GM12878 (cell line): ENCODE measurements around the gene MEIOSIN. TPM values are rescaled to one million over a fixed set of nuclear protein-coding genes. Genes with fewer than 3 reads are reported as not detected.

ENCODE experiments used
- ATAC-seq: fragments of 200-7000 bp; cut with Tn5 transposase; 3 replicates; pipeline ENCODE4 v1.9.1; 2020; ENCODE audit warnings: mild to moderate bottlenecking, moderate library complexity
- BruUV-seq: library from RNA; stranded (reverse); fragments of 400-500 nt; replicated peaks from 2 replicates; lab custom pipeline; 2021; lab: Mats Ljungman, UMichigan
- CTCF ChIA-PET: fragments of 300-600 bp; sonication (Branson Sonifier 250); formaldehyde crosslinking; extraction: SDS; loops from one replicate; lab custom pipeline; 2021; ENCODE audit warnings: inconsistent platforms; lab: Yijun Ruan, JAX
- POLR2A ChIA-PET: fragments of 350-600 bp; formaldehyde crosslinking; extraction: SDS; loops from one replicate; lab custom pipeline; 2021; ENCODE audit warnings: inconsistent platforms; lab: Charles Lee
- RAD21 ChIA-PET: fragments of 300-600 bp; sonication (Branson Sonifier 250); formaldehyde crosslinking; loops from one replicate; lab custom pipeline; 2023; ENCODE audit warnings: antibody characterized with exemption; ENCODE audit not compliant: unreplicated experiment; lab: Charles Lee
- SMC1A ChIA-PET: fragments of 300-600 bp; sonication (Branson Sonifier 250); formaldehyde crosslinking; loops from one replicate; lab custom pipeline; 2023; ENCODE audit not compliant: unreplicated experiment, uncharacterized antibody; lab: Charles Lee
- DNase-seq: peaks from one replicate; pipeline ENCODE4 v3.0.0-alpha.2; 2011; ENCODE audit warnings: low read depth, low spot score
- FAIRE-seq: peaks from 3 replicates; lab custom pipeline; 2011; peaks lifted over from hg19 to GRCh38; lab: Jason Lieb, UNC
- H2AFZ ChIP-seq: 2 replicates; pipeline ENCODE4 v1.6.0; 2011; ENCODE audit warnings: low read depth, low read length, control low read depth; ENCODE audit not compliant: control insufficient read depth
- H3K27ac ChIP-seq: 2 replicates; pipeline ENCODE4 v1.5.1; 2011; ENCODE audit warnings: control low read depth; ENCODE audit not compliant: control insufficient read depth, insufficient read depth
- H3K27me3 ChIP-seq, 2 experiments: replicated peaks in 1 of 2; 2 replicates each; pipeline versions ENCODE4 v1.6.0 to v1.6.1; 2011; ENCODE audit warnings: low read length in 1 of 2; ENCODE audit not compliant: control insufficient read depth in 2 of 2, insufficient read depth in 2 of 2
- H3K36me3 ChIP-seq, 2 experiments: 2 replicates each; pipeline ENCODE4 v1.5.1; 2011; ENCODE audit warnings: low read length in 1 of 2; ENCODE audit not compliant: control insufficient read depth in 2 of 2, insufficient read depth in 2 of 2
- H3K4me1 ChIP-seq: 2 replicates; pipeline ENCODE4 v1.6.1; 2011; ENCODE audit warnings: mild to moderate bottlenecking, low read length, moderate library complexity, mixed read lengths; ENCODE audit not compliant: control insufficient read depth, insufficient read depth
- H3K4me2 ChIP-seq: 2 replicates; pipeline ENCODE4 v1.6.0; 2011; ENCODE audit warnings: control low read depth; ENCODE audit not compliant: control insufficient read depth, insufficient read depth
- H3K4me3 ChIP-seq: fragments of 200-600 bp; sonication (generic); 2 replicates; pipeline ENCODE4 v1.5.1; 2016
- H3K79me2 ChIP-seq: 2 replicates; pipeline ENCODE4 v1.6.0; 2011; ENCODE audit warnings: low read length; ENCODE audit not compliant: control insufficient read depth, insufficient read depth
- H3K9ac ChIP-seq: 2 replicates; pipeline ENCODE4 v1.8.0; 2011; ENCODE audit warnings: low read length, control low read depth, mixed read lengths; ENCODE audit not compliant: control insufficient read depth, insufficient read depth
- H3K9me3 ChIP-seq: replicated peaks from 3 replicates; pipeline ENCODE4 v1.5.1; 2011; ENCODE audit warnings: mild to moderate bottlenecking, low read length; ENCODE audit not compliant: control insufficient read depth, insufficient read depth
- H4K20me1 ChIP-seq: 2 replicates; pipeline ENCODE4 v1.6.0; 2011; ENCODE audit not compliant: control insufficient read depth, insufficient read depth
- E2F4 ChIP-seq: IDR thresholded peaks from 2 replicates; pipeline ENCODE4 v1.6.1; 2012; ENCODE audit warnings: low read depth, low read length, improper control_type of control experiment
- MLLT1 ChIP-seq: fragments of 450-650 bp; IDR thresholded peaks from 2 replicates; pipeline ENCODE4 v1.6.1; 2016; ENCODE audit warnings: mild to moderate bottlenecking
- SIX5 ChIP-seq: IDR thresholded peaks from 2 replicates; pipeline ENCODE4 v1.6.1; 2011; ENCODE audit warnings: mild to moderate bottlenecking, low read depth, low read length, moderate library complexity; ENCODE audit not compliant: severe bottlenecking
- WGBS: methylation state at CpG from one replicate; pipeline ENCODE4 v1.1.6; 2016; ENCODE audit warnings: low lambda C conversion rate; ENCODE audit not compliant: insufficient replicate concordance, insufficient coverage; ENCODE audit errors: missing lambda C conversion rate; 5-methylcytosine and 5-hydroxymethylcytosine counted together
- in situ Hi-C: fragments of 300-500 bp; cut with MboI; formaldehyde crosslinking; loops from 9 replicates; pipeline ENCODE4 v1.14.3; 2018; ENCODE audit warnings: mixed read lengths
- intact Hi-C: fragments of 100-400 bp; cut with micrococcal nuclease; formaldehyde crosslinking; loops from one replicate; pipeline ENCODE4 v1.14.2; 2022; ENCODE audit not compliant: unreplicated experiment
- polyA plus RNA-seq, 11 experiments: library from polyadenylated mRNA; depleted of rRNA in 4 of 11; unstranded in 6 of 11; stranded (reverse) in 5 of 11; fragments of >200 nt; fragmentation: Nextera tagmentation in 4 of 11; fragmentation: Illumina TruSeq in 1 of 11; extraction: Ambion mirVana in 4 of 11; extraction: Trizol in 1 of 11; gene quantifications; 1 replicate in 1 of 11; 2 replicates in 10 of 11; pipeline versions ENCODE4 v1.2.1 to v1.2.3, GENCODE V29; 2011 to 2016; ENCODE audit warnings: inconsistent platforms in 2 of 11, missing spikeins in 2 of 11, low read depth in 1 of 11
- total RNA-seq, 4 experiments: library from RNA; depleted of rRNA in 3 of 4; stranded (reverse); fragments of >200 nt in 3 of 4; fragmentation: Illumina TruSeq in 1 of 4; extraction: Trizol in 1 of 4; gene quantifications; 2 replicates each; pipeline versions ENCODE4 v1.2.1 to v1.2.3, GENCODE V29; 2013 to 2021

The MEIOSIN gene
- total and polyA plus RNA-seq, 10 of the 15 experiments (the other 5 are each of a cell fraction or from before 2014, with no cell fraction given), result 0.05 to 0.66 (median 0.14) TPM; not detected in 4

GRCh38 chr19:45770192-45771101, 37.2 kb downstream of the MEIOSIN start (continued):
- TF ChIP-seq SIX5, result no peak

- ChIA-PET POLR2A (interaction anchor here (1.7 to 3.2 kb wide), 2 partner anchors 21 to 115 kb away, joined by 10 to 20 read pairs; partner anchors contain the start of genes DMWD and IRF2BP1), RAD21 (interaction anchor here (1.4 to 3.6 kb wide), 8 partner anchors 8 to 111 kb away, joined by 3 to 63 read pairs (median 15); partner anchors contain the start of genes FBXO46, QPCTL and SNRPD2), CTCF (interaction anchor here (0.6 to 4.5 kb wide), 6 partner anchors 8 to 93 kb away, joined by 5 to 110 read pairs (median 26); partner anchors contain the start of genes FOXA3, QPCTL and SNRPD2), SMC1A (interaction anchor here (1.0 to 3.2 kb wide), 4 partner anchors 28 to 91 kb away, joined by 3 to 24 read pairs (median 10); partner anchors contain the start of gene SYMPK)
- H3K79me2 ChIP-seq, result no peaks in the 10 kb centered on the region; the same call in 1 of the 2 replicates
- H3K9ac ChIP-seq, result no peak overlapping the region
- ATAC-seq (no peak), DNase-seq (no peak), FAIRE-seq (no peak)
- no peak overlapping the region for H2AFZ ChIP-seq
- H3K36me3 ChIP-seq, result no peaks in the 10 kb centered on the region
- in situ Hi-C loops (no loop called here), intact Hi-C loops (loop anchor here (2.0 kb wide), 1 partner anchor 27 kb away; no protein-coding TSS in a partner anchor)
- 96% methylated on average over 40 of the region's 46 CpGs for WGBS
- TF ChIP-seq E2F4 (no peak), MLLT1 (0 out of 2 replicates have a peak, but pooled peaks have one; percentile 27)
- H3K4me3 ChIP-seq, result no peak overlapping the region
- no peaks in the 10 kb centered on the region for H3K27me3 ChIP-seq
- H3K4me1 ChIP-seq, result peaks cover 4% of the 10 kb centered on the region
- H3K4me2 ChIP-seq, result no peak overlapping the region; the same call in 1 of the 2 replicates
- H4K20me1 ChIP-seq, result no peaks in the 10 kb centered on the region
- no peak overlapping the region for H3K27ac ChIP-seq
- no peaks in the 10 kb centered on the region for H3K9me3 ChIP-seq
- no TSS peak for BruUV-seq
These were observed 38.2 kb downstream of the MEIOSIN start for GRCh38 chr19:45771311-45771933.
